H9 (cell line): ENCODE measurements around the gene KCNIP4. TPM values are rescaled to one million over a fixed set of nuclear protein-coding genes. Genes with fewer than 3 reads are reported as not detected.

Experiments used
- DNase-seq: peaks from one replicate; pipeline ENCODE4 v3.0.0-alpha.2; 2017
- H2AFZ ChIP-seq: one replicate; pipeline ENCODE4 v1.6.1; 2013; ENCODE audit warnings: mild to moderate bottlenecking, low read length, control low read depth, moderate library complexity
- H2AK5ac ChIP-seq: 2 replicates; pipeline ENCODE4 v1.6.1; 2013; ENCODE audit warnings: low read length, control low read depth, mixed read lengths; ENCODE audit not compliant: insufficient read length
- H2BK120ac ChIP-seq: one replicate; pipeline ENCODE4 v1.6.1; 2013; ENCODE audit warnings: low read depth, mild to moderate bottlenecking, low read length, control low read depth, inconsistent platforms; ENCODE audit not compliant: poor library complexity, severe bottlenecking
- H2BK12ac ChIP-seq: 2 replicates; pipeline ENCODE4 v1.6.1; 2013; ENCODE audit warnings: low read length, control low read depth, mixed read lengths, low read depth; ENCODE audit not compliant: insufficient read length
- H2BK15ac ChIP-seq: 2 replicates; pipeline ENCODE4 v1.6.1; 2013; ENCODE audit warnings: low read depth, low read length, control low read depth
- H2BK20ac ChIP-seq: one replicate; pipeline ENCODE4 v1.6.1; 2013; ENCODE audit warnings: low read depth, mild to moderate bottlenecking, low read length, control low read depth, inconsistent platforms; ENCODE audit not compliant: poor library complexity, severe bottlenecking
- H2BK5ac ChIP-seq: 2 replicates; pipeline ENCODE4 v1.6.1; 2013; ENCODE audit warnings: low read length, control low read depth, mixed read lengths; ENCODE audit not compliant: insufficient read length
- H3K14ac ChIP-seq: 2 replicates; pipeline ENCODE4 v1.6.1; 2013; ENCODE audit warnings: low read length, control low read depth; ENCODE audit not compliant: insufficient read depth
- H3K18ac ChIP-seq: 2 replicates; pipeline ENCODE4 v1.6.1; 2013; ENCODE audit warnings: low read depth, mild to moderate bottlenecking, mixed read lengths, low read length, control low read depth; ENCODE audit not compliant: insufficient read length
- H3K23ac ChIP-seq: 2 replicates; pipeline ENCODE4 v1.6.1; 2013; ENCODE audit warnings: low read length, control low read depth, mixed read lengths, low read depth; ENCODE audit not compliant: insufficient read length
- H3K23me2 ChIP-seq: 2 replicates; pipeline ENCODE4 v1.6.1; 2013; ENCODE audit warnings: low read depth, mild to moderate bottlenecking, mixed read lengths, low read length, control low read depth; ENCODE audit not compliant: insufficient read length, poor library complexity, severe bottlenecking
- H3K27ac ChIP-seq: 2 replicates; pipeline ENCODE4 v1.5.1; 2013; ENCODE audit warnings: low read length, control low read depth, mixed read lengths, low read depth; ENCODE audit not compliant: insufficient read length
- H3K27me3 ChIP-seq: 2 replicates; pipeline ENCODE4 v1.6.1; 2013; ENCODE audit warnings: low read length, control low read depth, inconsistent platforms; ENCODE audit not compliant: insufficient read depth
- H3K4ac ChIP-seq: 2 replicates; pipeline ENCODE4 v1.6.1; 2013; ENCODE audit warnings: low read depth, mild to moderate bottlenecking, control low read depth, inconsistent platforms, low read length, moderate library complexity
- H3K4me1 ChIP-seq: 2 replicates; pipeline ENCODE4 v1.6.1; 2013; ENCODE audit warnings: low read length, control low read depth, inconsistent platforms; ENCODE audit not compliant: insufficient read depth
- H3K4me2 ChIP-seq: 2 replicates; pipeline ENCODE4 v1.6.1; 2013; ENCODE audit warnings: low read length, control low read depth, mixed read lengths; ENCODE audit not compliant: insufficient read length, insufficient read depth
- H3K56ac ChIP-seq: 2 replicates; pipeline ENCODE4 v1.6.1; 2013; ENCODE audit warnings: low read depth, mild to moderate bottlenecking, mixed read lengths, low read length, control low read depth; ENCODE audit not compliant: insufficient read length
- H3K79me1 ChIP-seq: 2 replicates; pipeline ENCODE4 v1.6.1; 2013; ENCODE audit warnings: low read depth, mild to moderate bottlenecking, moderate library complexity, low read length, control low read depth, inconsistent platforms; ENCODE audit not compliant: insufficient read depth, poor library complexity, severe bottlenecking
- H3K79me2 ChIP-seq: 2 replicates; pipeline ENCODE4 v1.6.1; 2013; ENCODE audit warnings: low read length, control low read depth, inconsistent platforms; ENCODE audit not compliant: insufficient read depth
- H3K9ac ChIP-seq: 2 replicates; pipeline ENCODE4 v1.6.1; 2013; ENCODE audit warnings: low read length, control low read depth, mixed read lengths; ENCODE audit not compliant: insufficient read length; ENCODE audit errors: extremely low read depth
- H3K9me3 ChIP-seq: one replicate; pipeline ENCODE4 v1.6.1; 2013; ENCODE audit warnings: low read depth, low read length, inconsistent platforms; ENCODE audit not compliant: control insufficient read depth
- H3T11ph ChIP-seq: one replicate; pipeline ENCODE4 v1.6.1; 2013; ENCODE audit warnings: mild to moderate bottlenecking, low read length, control low read depth, inconsistent platforms
- H4K20me1 ChIP-seq: one replicate; pipeline ENCODE4 v1.6.1; 2013; ENCODE audit not compliant: control insufficient read depth, insufficient read length, insufficient read depth
- H4K5ac ChIP-seq: 2 replicates; pipeline ENCODE4 v1.6.1; 2013; ENCODE audit warnings: low read depth, mild to moderate bottlenecking, mixed read lengths, low read length, control low read depth; ENCODE audit not compliant: insufficient read length
- H4K8ac ChIP-seq: replicated peaks from 2 replicates; pipeline ENCODE4 v1.6.1; 2013; ENCODE audit warnings: low read length, control low read depth, mixed read lengths, low read depth; ENCODE audit not compliant: insufficient read length
- H4K91ac ChIP-seq: 2 replicates; pipeline ENCODE4 v1.6.1; 2013; ENCODE audit warnings: low read depth, mild to moderate bottlenecking, moderate library complexity, mixed read lengths, low read length, control low read depth; ENCODE audit not compliant: insufficient read length
- H3K27ac Mint-ChIP-seq, 3 experiments: 2 replicates in 2 of 3; 3 replicates in 1 of 3; pipeline ENCODE4 v1.8.0; 2020 to 2021; ENCODE audit warnings: mixed read lengths in 3 of 3, mild to moderate bottlenecking in 1 of 3, moderate library complexity in 1 of 3
- H3K27me3 Mint-ChIP-seq: 2 replicates; pipeline ENCODE4 v1.8.0; 2021; ENCODE audit warnings: low read depth, mild to moderate bottlenecking, moderate library complexity, mixed read lengths
- H3K36me3 Mint-ChIP-seq, 3 experiments: 2 replicates in 2 of 3; 3 replicates in 1 of 3; pipeline ENCODE4 v1.8.0; 2020 to 2021; ENCODE audit warnings: low read depth in 3 of 3, mixed read lengths in 3 of 3; ENCODE audit not compliant: insufficient read depth in 1 of 3
- H3K4me1 Mint-ChIP-seq, 2 experiments: 2 replicates each; pipeline ENCODE4 v1.8.0; 2020; ENCODE audit warnings: mixed read lengths in 2 of 2
- H3K4me3 Mint-ChIP-seq, 2 experiments: 2 replicates in 1 of 2; 3 replicates in 1 of 2; pipeline ENCODE4 v1.8.0; 2020 to 2021; ENCODE audit warnings: mild to moderate bottlenecking in 2 of 2, mixed read lengths in 2 of 2, moderate library complexity in 1 of 2
- H3K9me3 Mint-ChIP-seq, 2 experiments: 2 replicates in 1 of 2; 3 replicates in 1 of 2; pipeline ENCODE4 v1.8.0; 2020; ENCODE audit warnings: mild to moderate bottlenecking in 2 of 2, mixed read lengths in 2 of 2, moderate library complexity in 1 of 2
- CTCF ChIP-seq: fragments of 200-600 bp; sonication (generic); conservative IDR thresholded peaks from 3 replicates; pipeline ENCODE4 v1.8.0; 2021; ENCODE audit warnings: antibody characterized with exemption, mild to moderate bottlenecking
- WGBS: extraction: QIAGEN DNeasy Blood & Tissue Kit; methylation state at CpG from one replicate; pipeline ENCODE4 v1.1.7; 2013; ENCODE audit warnings: missing lambda C conversion rate, low lambda C conversion rate, mixed read lengths; ENCODE audit not compliant: insufficient read length; ENCODE audit errors: extremely low coverage; 5-methylcytosine and 5-hydroxymethylcytosine counted together
- total RNA-seq: library from RNA; stranded (reverse); gene quantifications from 2 replicates; pipeline ENCODE4 v1.2.1, GENCODE V29; 2021

Gene KCNIP4
- total RNA-seq, 1 experiment from 2014 or later, result not detected

DNA sequence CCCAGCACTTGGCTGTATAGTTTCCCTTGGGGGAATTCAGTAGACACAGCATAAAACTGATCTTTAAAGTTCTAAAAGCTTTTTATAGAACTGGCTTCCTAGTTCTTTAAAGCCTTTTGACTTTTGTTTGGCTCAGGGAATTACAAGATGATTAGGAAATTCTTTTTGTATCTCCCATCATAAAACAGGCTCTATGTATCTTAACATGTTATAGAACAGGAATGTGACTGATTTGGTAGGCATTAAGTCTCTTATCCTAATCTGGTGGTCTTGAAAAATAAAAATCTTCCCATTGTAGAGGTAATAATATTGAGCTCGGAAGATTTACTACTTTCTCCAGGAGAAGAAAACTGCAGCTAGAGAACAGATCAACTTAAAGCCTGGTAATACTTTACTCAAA, 262.7 kb downstream of the KCNIP4 start:
- Histone ChIP-seq H4K20me1 (no peaks in the 10 kb centered on the region), H3K9me3 (no peaks in the 10 kb centered on the region), H2BK15ac (no peak overlapping the region), H2BK5ac (no peak overlapping the region), H2BK120ac (no peak overlapping the region), H2BK12ac (no peak overlapping the region), H3K56ac (no peak overlapping the region), H3K4me2 (no peak overlapping the region), H3K27me3 (no peaks in the 10 kb centered on the region), H3T11ph (no peak overlapping the region), H2AK5ac (no peak overlapping the region), H2AFZ (no peak overlapping the region), H3K14ac (no peak overlapping the region), H3K23ac (no peak overlapping the region), H3K23me2 (no peaks in the 10 kb centered on the region), H3K18ac (no peak overlapping the region), H4K5ac (no peak overlapping the region), H4K8ac (no peak overlapping the region), H3K79me1 (no peaks in the 10 kb centered on the region), H3K4me1 (no peaks in the 10 kb centered on the region), H4K91ac (no peak overlapping the region), H3K79me2 (no peaks in the 10 kb centered on the region), H3K9ac (no peak overlapping the region), H3K4ac (no peak overlapping the region), H3K27ac (no peak overlapping the region), H2BK20ac (no peak overlapping the region)
- Mint-ChIP-seq H3K27ac (no peak overlapping the region), H3K9me3 (peaks cover 0 to 3% of the 10 kb centered on the region in 2 experiments; a peak in 2 of 5 replicates), H3K4me3 (no peak overlapping the region), H3K36me3 (no peaks in the 10 kb centered on the region), H3K27me3 (no peaks in the 10 kb centered on the region), H3K4me1 (no peaks in the 10 kb centered on the region)
- no peak for TF ChIP-seq CTCF
- WGBS, result no CpG with 5 or more reads among the region's 1 CpG
- no peak for DNase-seq
